Heart right ventricle (tissue), 16 donors: ENCODE results near the gene CFAP141. TPM values are rescaled to one million over a fixed set of nuclear protein-coding genes. Genes with fewer than 3 reads are reported as not detected.
"Not testable (repeated sequence)": the region's sequence is repeated elsewhere in the genome, so short reads cannot be mapped to it uniquely, and the experiment has no call there.

Experiments used
- ATAC-seq, 8 donors: fragments of 200-7000 bp; cut with Tn5 transposase; one replicate each; pipeline ENCODE4 v1.9.1; 2020; ENCODE audit warnings: mild to moderate bottlenecking in 8 of 8, moderate library complexity in 8 of 8, moderate number of reproducible peaks in 1 of 8
- DNase-seq, 2 donors: peaks; one replicate each; pipeline ENCODE4 v3.0.0-alpha.2; 2020
- H3K27ac ChIP-seq, 10 donors: fragments of 200-600 bp; sonication (generic) in 2 of 10; one replicate each; pipeline versions ENCODE4 v1.5.0 to v1.8.0; 2020 to 2022; ENCODE audit warnings: mild to moderate bottlenecking in 3 of 10
- H3K27me3 ChIP-seq, 7 donors: fragments of 200-600 bp; one replicate each; pipeline ENCODE4 v1.8.0; 2021 to 2022; ENCODE audit warnings: mild to moderate bottlenecking in 2 of 7
- H3K36me3 ChIP-seq, 9 donors: fragments of 200-600 bp; sonication (generic) in 1 of 9; one replicate each; pipeline versions ENCODE4 v1.5.0 to v1.8.0; 2020 to 2022; ENCODE audit warnings: mild to moderate bottlenecking in 2 of 9
- H3K4me1 ChIP-seq, 9 donors: fragments of 200-600 bp; sonication (generic) in 1 of 9; one replicate each; pipeline versions ENCODE4 v1.5.0 to v1.8.0; 2020 to 2022; ENCODE audit warnings: mild to moderate bottlenecking in 4 of 9
- H3K4me3 ChIP-seq, 10 donors: fragments of 200-600 bp; sonication (generic) in 2 of 10; one replicate each; pipeline versions ENCODE4 v1.5.0 to v1.8.0; 2020 to 2022; ENCODE audit warnings: mild to moderate bottlenecking in 7 of 10, moderate library complexity in 2 of 10
- H3K9me3 ChIP-seq, 11 donors: fragments of 200-600 bp in 10 of 11; sonication (generic) in 2 of 11; one replicate each; pipeline versions ENCODE4 v1.5.0 to v1.8.0; 2013 to 2022; ENCODE audit warnings: mild to moderate bottlenecking in 2 of 11, control low read depth in 1 of 11, moderate library complexity in 1 of 11
- CTCF ChIP-seq, 9 donors: fragments of 200-600 bp; sonication (generic) in 2 of 9; IDR thresholded peaks; one replicate each; pipeline versions ENCODE4 v1.5.0 to v1.8.0; 2021 to 2022; ENCODE audit warnings: antibody characterized with exemption in 9 of 9, mild to moderate bottlenecking in 5 of 9, moderate library complexity in 1 of 9
- WGBS, 2 donors: extraction: QIAGEN DNeasy Blood & Tissue Kit; methylation state at CpG; one replicate each; pipeline ENCODE4 v1.1.7; 2013; ENCODE audit warnings: inconsistent platforms in 1 of 2; 5-methylcytosine and 5-hydroxymethylcytosine counted together
- intact Hi-C, 10 donors: fragments of 100-400 bp; cut with DNase I; formaldehyde crosslinking; loops; one replicate each; pipeline versions ENCODE4 v1.11.1 to v1.14.2; 2022
- polyA plus RNA-seq, 2 donors: library from polyadenylated mRNA; stranded (reverse); fragments of 200-250 nt; gene quantifications; one replicate each; pipeline ENCODE4 v1.2.3, GENCODE V29; 2013
- total RNA-seq, 10 donors: library from RNA; stranded (reverse); fragmentation: NEBNext Ultra II Directional in 3 of 10; extraction: Animal tissue kit (Norgen Biotek cat#: 25700) in 3 of 10; gene quantifications; one replicate each; pipeline versions ENCODE4 v1.2.1 to v1.2.4, GENCODE V29; 2021 to 2023
- donor health status: Arrhythmogenic right ventricular cardiomyopathy.
- donor health status: ischemic (EF 13 %, LVEDD 7.1; RV severe dilation, severe dysfunction).
- donor health status: healthy with polysubstance abuse.
- donor health status: DM: no; HTN: yes; CAD: no.
- donor health status: DM: no; HTN: no; CAD: no.
- donor health status: ischemic (EF 25% LVEDD 6.9; RV normal size, moderate dysfunction).
- donor health status: ischemic (EF 25% LVEDD 5.7; RV mildly dilated, moderate dysfunction).
- donor health status: healthy.
- donor health status: DM: yes; HTN: yes; CAD: no.
- donor health status: Ischemic cardiomyopathy.
- donor health status: ischemic (EF 35%, LVEDD 5.7; RV mildly dilated, moderate dysfunction).
- donor health status: nonischemic (EF 11% LVEDD 7.7; RV severe dilation, severe dysfunction).
- donor health status: DM: yes; HTN: yes; CAD: no.
- donor health status: PGD.
- donor health status: ischemic (EF 29% LVEDD 5.4; RV normal size, mild dysfunction).
- donor health status: nonischemic (EF 23%, LVEDD 6.1; RV moderate dilation, normal function).

Gene CFAP141
- total and polyA plus RNA-seq, 12 donors = 0.22 to 1.1 (median 0.92) TPM; not detected in 8

DNA sequence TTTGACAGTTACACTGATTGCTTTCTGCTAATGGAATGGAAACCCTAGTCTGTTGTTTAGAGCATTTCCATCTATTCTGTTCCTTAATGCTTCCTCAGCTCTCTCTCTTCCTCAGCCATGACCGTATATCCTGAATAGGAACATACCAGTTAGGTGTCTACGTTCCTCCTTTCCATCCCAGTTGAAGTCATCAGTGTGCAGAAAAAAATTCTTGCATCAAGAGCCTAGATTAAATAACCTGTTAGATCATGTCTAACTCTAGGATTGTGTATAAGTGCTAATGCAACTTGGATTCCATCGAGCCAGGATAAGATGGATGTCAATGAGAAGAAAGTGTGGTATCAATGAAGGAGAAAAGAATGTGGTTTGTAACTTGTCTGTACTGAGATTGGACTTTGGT is 33.4 kb upstream of the CFAP141 start:
- TF ChIP-seq CTCF (IDR thresholded peaks at IDR 0.05) = no peak
- Histone ChIP-seq H3K9me3 (no peaks in the 10 kb centered on the region), H3K27me3 (no peaks in the 10 kb centered on the region), H3K4me3 (no peak overlapping the region), H3K27ac (no peak overlapping the region), H3K36me3 (peaks cover 7 to 100% (median 67%) of the 10 kb centered on the region in 9 donors), H3K4me1 (no peaks in the 10 kb centered on the region)
- WGBS, 2 donors = 82 to 83% methylated on average over 3 of the region's 3 CpGs
- intact Hi-C loops = no loop called here
- no peak for DNase-seq
- no peak for ATAC-seq

DNA sequence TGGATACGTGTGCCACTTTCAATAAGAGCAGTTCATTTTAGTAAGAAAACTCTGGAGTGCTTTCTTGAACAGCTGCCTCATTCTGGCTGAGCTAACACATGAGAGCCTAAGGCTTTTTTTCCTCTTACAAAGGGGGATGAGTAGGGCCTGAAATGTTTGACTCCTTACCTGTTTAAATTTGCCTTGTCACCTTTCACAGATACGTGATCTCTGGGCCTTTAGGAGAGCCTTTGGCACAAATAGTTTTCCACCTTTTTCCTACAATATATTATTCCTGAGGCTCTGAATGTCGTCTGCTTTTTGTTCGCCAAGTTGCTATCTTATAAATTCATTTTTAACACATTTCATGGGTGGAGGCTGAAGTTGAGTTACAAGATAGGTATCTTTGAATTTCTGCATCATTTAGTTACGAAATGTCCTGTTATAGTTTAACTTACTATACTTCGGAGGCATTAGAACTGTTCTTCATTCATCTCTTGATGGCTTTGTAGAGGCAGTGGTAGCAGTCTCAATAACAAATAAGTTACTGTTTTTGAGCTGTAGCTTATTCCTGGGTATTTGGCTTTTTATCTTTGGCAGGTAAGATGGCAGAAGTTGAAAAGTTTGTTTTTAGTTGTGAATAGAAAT is 31.9 kb upstream of the CFAP141 start:
- DNase-seq = no peak
- Histone ChIP-seq H3K4me1 (no peaks in the 10 kb centered on the region), H3K36me3 (peaks cover 0 to 100% (median 60%) of the 10 kb centered on the region in 9 donors), H3K4me3 (no peak overlapping the region), H3K9me3 (no peaks in the 10 kb centered on the region), H3K27me3 (no peaks in the 10 kb centered on the region), H3K27ac (no peak overlapping the region)
- 91 to 95% methylated on average over 6 of the region's 6 CpGs for WGBS, 2 donors
- intact Hi-C loops = no loop called here
- no peak for TF ChIP-seq CTCF (IDR thresholded peaks at IDR 0.05)
- ATAC-seq = no peak

- Histone ChIP-seq H3K36me3 (peaks cover 0 to 100% (median 64%) of the 10 kb centered on the region in 9 donors), H3K27ac (no peak overlapping the region), H3K4me1 (no peaks in the 10 kb centered on the region), H3K4me3 (no peak overlapping the region), H3K27me3 (no peaks in the 10 kb centered on the region), H3K9me3 (no peaks in the 10 kb centered on the region)
- intact Hi-C loops = no loop called here
- ATAC-seq (no peak), DNase-seq (no peak)
- WGBS, 2 donors = 94 to 97% methylated on average over 2 of the region's 2 CpGs
- TF ChIP-seq CTCF (IDR thresholded peaks at IDR 0.05) = no peak
These were observed 31.3 kb upstream of the CFAP141 start for GRCh38 chr1:154237435-154237834.

DNA sequence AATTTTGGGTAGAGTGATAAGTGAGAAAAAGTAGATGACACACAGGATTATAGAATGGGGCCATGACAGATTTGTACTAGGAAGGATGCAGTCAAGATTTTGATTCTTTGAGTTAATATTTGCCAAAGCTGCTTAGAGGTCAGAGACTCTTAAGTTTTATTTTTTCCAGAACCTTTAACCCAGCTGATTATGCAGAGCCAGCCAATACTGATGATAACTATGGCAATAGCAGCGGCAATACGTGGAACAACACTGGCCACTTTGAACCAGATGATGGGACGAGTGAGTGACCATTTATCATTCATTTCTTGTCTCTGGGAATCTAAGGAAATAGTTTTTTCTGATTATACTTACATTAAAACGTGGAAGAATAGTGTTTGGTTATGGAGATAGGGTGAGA is 30.7 kb upstream of the CFAP141 start:
- Histone ChIP-seq H3K4me3 (no peak overlapping the region), H3K27me3 (no peaks in the 10 kb centered on the region), H3K27ac (no peak overlapping the region), H3K36me3 (peaks cover 0 to 100% (median 63%) of the 10 kb centered on the region in 9 donors), H3K4me1 (no peaks in the 10 kb centered on the region), H3K9me3 (no peaks in the 10 kb centered on the region)
- 88 to 93% methylated on average over 4 of the region's 4 CpGs for WGBS, 2 donors
- ATAC-seq (no peak), DNase-seq (no peak)
- TF ChIP-seq CTCF (IDR thresholded peaks at IDR 0.05) = no peak
- intact Hi-C loops = no loop called here

DNA sequence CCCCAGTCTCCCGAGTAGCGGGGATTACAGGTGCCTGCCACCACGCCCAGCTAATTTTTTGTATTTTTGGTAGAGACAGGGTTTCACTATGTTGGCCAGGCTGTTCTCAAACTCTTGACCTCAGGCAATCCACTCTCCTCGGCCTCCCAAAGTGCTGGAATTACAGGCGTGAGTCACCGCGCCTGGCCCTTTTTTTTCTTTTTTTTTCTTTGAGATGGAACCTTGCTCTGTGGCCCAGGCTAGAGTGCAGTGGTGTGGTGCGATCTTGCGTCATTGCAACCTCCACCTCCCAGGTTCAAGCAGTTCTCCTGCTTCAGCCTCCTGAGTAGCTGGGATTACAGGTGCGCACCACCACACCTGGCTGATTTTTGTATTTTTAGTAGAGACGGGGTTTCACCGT is 27.0 kb upstream of the CFAP141 start:
- H3K27me3 ChIP-seq, ATAC-seq, H3K4me3 ChIP-seq, H3K9me3 ChIP-seq, H3K4me1 ChIP-seq, H3K27ac ChIP-seq, intact Hi-C loops, DNase-seq: not testable (repeated sequence)
- H3K36me3 ChIP-seq = peaks cover 0 to 100% (median 79%) of the 10 kb centered on the region in 9 donors
- 96% methylated on average over 12 of the region's 12 CpGs for WGBS, 2 donors

GRCh38 chr1:154231112-154231511 is 25.0 kb upstream of the CFAP141 start:
- H3K9me3 ChIP-seq, intact Hi-C loops, ATAC-seq, H3K27me3 ChIP-seq, H3K27ac ChIP-seq, H3K4me3 ChIP-seq, DNase-seq, H3K4me1 ChIP-seq: not testable (repeated sequence)
- H3K36me3 ChIP-seq = peaks cover 0 to 100% (median 75%) of the 10 kb centered on the region in 9 donors
- WGBS, 2 donors = 94 to 100% methylated on average over 3 of the region's 3 CpGs
